HepG2 (cell line): ENCODE results near the gene BACH2. TPM values are rescaled to one million over a fixed set of nuclear protein-coding genes. Genes with fewer than 3 reads are reported as not detected.
"Not testable (repeated sequence)": the region's sequence is repeated elsewhere in the genome, so short reads cannot be mapped to it uniquely, and the experiment has no call there.

Source experiments
- ATAC-seq: fragments of 200-7000 bp; cut with Tn5 transposase; 3 replicates; pipeline ENCODE4 v1.9.1; 2020; ENCODE audit warnings: mild to moderate bottlenecking, moderate library complexity
- BruUV-seq: library from RNA; stranded (reverse); fragments of 400-500 nt; replicated peaks from 2 replicates; lab custom pipeline; 2021; lab: Mats Ljungman, UMichigan
- CTCF ChIA-PET: fragments of 300-600 bp; formaldehyde crosslinking; extraction: SDS; loops from one replicate; lab custom pipeline; 2021; ENCODE audit warnings: low total read pairs, inconsistent platforms, low intra/inter-chr PET ratio; lab: Yijun Ruan, JAX
- POLR2A ChIA-PET: fragments of 350-600 bp; sonication (Branson Sonifier 250); formaldehyde crosslinking; loops from one replicate; lab custom pipeline; 2020; ENCODE audit warnings: antibody characterized with exemption, inconsistent platforms; lab: Yijun Ruan, JAX
- DNase-seq: peaks from one replicate; pipeline ENCODE4 v3.0.0-alpha.2; 2015; ENCODE audit warnings: low spot score
- FAIRE-seq: peaks from 3 replicates; lab custom pipeline; 2011; peaks lifted over from hg19 to GRCh38; lab: Jason Lieb, UNC
- H2AFZ ChIP-seq: one replicate; pipeline ENCODE4 v1.6.1; 2011; ENCODE audit warnings: low read length, inconsistent platforms
- H3K27ac ChIP-seq: fragments of 300-600 bp; 3 replicates; pipeline ENCODE4 v1.8.0; 2011; ENCODE audit warnings: mixed run types, mild to moderate bottlenecking, mixed read lengths, low read length, inconsistent platforms; ENCODE audit not compliant: insufficient read depth; ENCODE audit errors: extremely low read length
- H3K27me3 ChIP-seq, 2 experiments: fragments of 200-600 bp in 1 of 2; 2 replicates in 1 of 2; 3 replicates in 1 of 2; pipeline versions ENCODE4 v1.6.0 to v1.8.0; 2011; ENCODE audit warnings: low read length in 2 of 2, mild to moderate bottlenecking in 2 of 2, moderate library complexity in 2 of 2, inconsistent platforms in 1 of 2; ENCODE audit not compliant: insufficient read depth in 2 of 2, control insufficient read depth in 1 of 2
- H3K36me3 ChIP-seq, 2 experiments: fragments of 200-600 bp in 1 of 2; replicated peaks in 1 of 2; 2 replicates in 1 of 2; 3 replicates in 1 of 2; pipeline versions ENCODE4 v1.5.1 to v1.8.0; 2011; ENCODE audit warnings: low read length in 2 of 2, inconsistent platforms in 1 of 2; ENCODE audit not compliant: insufficient read depth in 2 of 2, control insufficient read depth in 1 of 2
- H3K4me1 ChIP-seq: 2 replicates; pipeline ENCODE4 v1.5.1; 2012; ENCODE audit warnings: low read length, inconsistent platforms; ENCODE audit not compliant: insufficient read depth
- H3K4me2 ChIP-seq: 2 replicates; pipeline ENCODE4 v1.6.0; 2011; ENCODE audit warnings: low read depth, low read length, inconsistent platforms
- H3K4me3 ChIP-seq, 3 experiments: fragments of 200-600 bp in 1 of 3; sonication (generic), shearing (Covaris generic) in 1 of 3; replicated peaks in 1 of 3; 2 replicates each; pipeline ENCODE4 v1.5.1; 2011 to 2016; ENCODE audit warnings: low read length in 3 of 3, inconsistent platforms in 2 of 3, low read depth in 2 of 3, mild to moderate bottlenecking in 2 of 3, control low read depth in 1 of 3, mixed read lengths in 1 of 3; ENCODE audit not compliant: insufficient read depth in 1 of 3
- H3K79me2 ChIP-seq: one replicate; pipeline ENCODE4 v1.6.1; 2011; ENCODE audit warnings: low read length, inconsistent platforms; ENCODE audit not compliant: insufficient read depth
- H3K9ac ChIP-seq: 2 replicates; pipeline ENCODE4 v1.6.0; 2011; ENCODE audit warnings: mild to moderate bottlenecking, low read depth, low read length, inconsistent platforms; ENCODE audit not compliant: insufficient read depth
- H3K9me3 ChIP-seq: 2 replicates; pipeline ENCODE4 v1.5.1; 2012; ENCODE audit warnings: mild to moderate bottlenecking, low read length
- H4K20me1 ChIP-seq: 2 replicates; pipeline ENCODE4 v1.6.0; 2011; ENCODE audit warnings: inconsistent platforms, mild to moderate bottlenecking, low read length, moderate library complexity; ENCODE audit not compliant: insufficient read depth
- TAF15 ChIP-seq: fragments of 200-400 bp; formaldehyde crosslinking; IDR thresholded peaks from one replicate; pipeline ENCODE4 v1.6.1; 2018; ENCODE audit warnings: mild to moderate bottlenecking, low read depth, low read length; ENCODE audit not compliant: poor library complexity, severe bottlenecking
- TARDBP ChIP-seq: sonication (generic); formaldehyde crosslinking; IDR thresholded peaks from 2 replicates; pipeline ENCODE4 v1.8.0; 2022; ENCODE audit warnings: mild to moderate bottlenecking, missing genetic modification reagents
- ZMYM4 ChIP-seq: sonication (generic); formaldehyde crosslinking; IDR thresholded peaks from 2 replicates; pipeline ENCODE4 v1.8.1; 2023; ENCODE audit warnings: mild to moderate bottlenecking, missing genetic modification reagents
- ZNF296 ChIP-seq: sonication (generic); formaldehyde crosslinking; conservative IDR thresholded peaks from 2 replicates; pipeline ENCODE4 v1.5.0; 2020; ENCODE audit warnings: mild to moderate bottlenecking, missing genetic modification reagents
- ZZZ3 ChIP-seq: sonication (generic); formaldehyde crosslinking; IDR thresholded peaks from 2 replicates; pipeline ENCODE4 v1.4.0; 2020; ENCODE audit warnings: missing genetic modification reagents, mild to moderate bottlenecking, borderline replicate concordance
- WGBS: methylation state at CpG from one replicate; pipeline ENCODE4 v1.1.6; 2017; ENCODE audit warnings: low lambda C conversion rate; 5-methylcytosine and 5-hydroxymethylcytosine counted together
- in situ Hi-C: cut with HindIII; loops from 2 replicates; pipeline ENCODE4 v1.10.0; 2017; ENCODE audit warnings: low pct_unique_long_range_greater_than_20kb; ENCODE audit not compliant: extremely low pct_ligation_motif_present
- intact Hi-C: fragments of 100-400 bp; cut with micrococcal nuclease; formaldehyde crosslinking; loops from one replicate; pipeline ENCODE4 v1.10.0; 2022; ENCODE audit not compliant: unreplicated experiment
- polyA plus RNA-seq, 8 experiments: library from polyadenylated mRNA; depleted of rRNA in 3 of 8; stranded (reverse) in 7 of 8; unstranded in 1 of 8; fragments of >200 nt; fragmentation: Illumina TruSeq in 4 of 8; extraction: Trizol in 4 of 8; gene quantifications; 2 replicates each; pipeline versions ENCODE4 v1.2.1 to v1.2.3, GENCODE V29; 2011 to 2016; ENCODE audit warnings: low read depth in 4 of 8, missing spikeins in 1 of 8, mixed read lengths in 1 of 8; ENCODE audit not compliant: insufficient read depth in 1 of 8
- total RNA-seq, 5 experiments: library from RNA; depleted of rRNA; stranded (reverse); fragments of >200 nt; fragmentation: Illumina TruSeq; extraction: Trizol; gene quantifications; 2 replicates each; pipeline ENCODE4 v1.2.3, GENCODE V29; 2016; ENCODE audit warnings: low read depth in 1 of 5

BACH2 gene
- total and polyA plus RNA-seq, 2 of the 13 experiments (the other 11 are each of a cell fraction or from before 2014, with no cell fraction given) = 0.01 TPM; not detected in 1

DNA sequence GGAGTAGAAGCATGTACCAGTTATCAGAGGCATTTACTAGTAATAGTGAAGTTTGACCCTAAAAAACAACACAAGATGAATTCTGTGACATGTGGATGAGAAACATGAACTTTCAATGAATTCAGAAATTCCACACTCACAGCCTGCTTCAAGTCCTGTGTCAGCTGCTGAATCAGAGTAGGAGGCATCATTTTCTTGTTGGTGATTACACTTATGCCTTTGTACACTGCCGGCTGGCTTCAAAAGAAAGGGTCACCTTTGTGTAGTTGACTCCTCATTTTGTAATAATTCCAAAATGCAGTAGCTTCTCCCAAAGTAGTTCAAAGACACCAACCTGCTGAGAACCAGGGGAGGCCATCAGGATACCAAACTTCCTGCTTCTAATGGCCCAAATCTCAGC, 165.5 kb downstream of the BACH2 start:
- Histone ChIP-seq H3K9me3 (no peaks in the 10 kb centered on the region), H3K36me3 (no peaks in the 10 kb centered on the region), H3K79me2 (no peaks in the 10 kb centered on the region), H3K4me3 (no peak overlapping the region), H2AFZ (no peak overlapping the region), H3K9ac (no peak overlapping the region), H4K20me1 (no peaks in the 10 kb centered on the region), H3K4me1 (no peaks in the 10 kb centered on the region), H3K4me2 (no peak overlapping the region), H3K27me3 (no peaks in the 10 kb centered on the region), H3K27ac (no peak overlapping the region)
- POLR2A ChIA-PET = no interaction called here
- no peak for DNase-seq
- intact Hi-C loops = no loop called here
- FAIRE-seq = no peak
- TF ChIP-seq TARDBP (CRISPR knock-in tag) = no peak
- no peak for TF ChIP-seq ZZZ3 (CRISPR knock-in tag)
- TF ChIP-seq ZMYM4 (CRISPR knock-in tag) = no peak
- TF ChIP-seq ZNF296 (CRISPR knock-in tag) = no peak
- no peak for TF ChIP-seq TAF15
- no peak for ATAC-seq
- 0% methylated on average over 1 of the region's 1 CpG for WGBS
- in situ Hi-C loops = no loop called here
- CTCF ChIA-PET = no interaction called here
- BruUV-seq = no TSS peak

DNA sequence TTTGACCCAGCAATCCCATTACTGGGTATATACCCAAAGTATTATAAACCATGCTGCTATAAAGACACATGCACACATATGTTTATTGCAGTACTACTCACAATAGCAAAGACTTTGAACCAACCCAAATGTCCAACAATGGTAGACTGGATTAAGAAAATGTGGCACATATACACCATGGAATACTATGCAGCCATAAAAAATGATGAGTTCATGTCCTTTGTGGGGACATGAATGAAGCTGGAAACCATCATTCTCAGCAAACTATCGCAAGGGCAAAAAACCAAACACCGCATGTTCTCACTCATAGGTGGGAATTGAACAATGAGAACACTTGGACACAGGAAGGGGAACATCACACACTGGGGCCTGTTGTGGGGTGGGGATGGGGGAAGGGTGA, 168.0 kb downstream of the BACH2 start:
- H2AFZ ChIP-seq, FAIRE-seq, DNase-seq, ATAC-seq, H3K9ac ChIP-seq, intact Hi-C loops, H3K4me2 ChIP-seq, BruUV-seq, H4K20me1 ChIP-seq, H3K27ac ChIP-seq, H3K4me1 ChIP-seq, H3K9me3 ChIP-seq, H3K79me2 ChIP-seq, in situ Hi-C loops, CTCF ChIA-PET, H3K4me3 ChIP-seq, H3K27me3 ChIP-seq, H3K36me3 ChIP-seq, POLR2A ChIA-PET: not testable (repeated sequence)
- 50% methylated on average over 2 of the region's 2 CpGs for WGBS
